ENCODE measurements around the gene IL21R. TPM values are rescaled to one million over a fixed set of nuclear protein-coding genes. Genes with fewer than 3 reads are reported as not detected.

Gene IL21R
- total RNA-seq = 2.6 and 4.7 TPM in 2 replicates

GRCh38 chr16:27401768-27402568 is at the start of gene IL21R:
Gene IL21R (plus strand): TSS chr16:27402174. CDS start chr16:27430072, 27,898 bp downstream.

Other genes starting within 250 kb of the IL21R start
- 2.6 and 4.1 TPM in 2 replicates for gene KDM8, start 198.6 kb upstream of the IL21R start, total RNA-seq
- 68.6 and 110 TPM in 2 replicates for gene NSMCE1, start 133.4 kb upstream of the IL21R start, total RNA-seq
- 24.6 and 41.2 TPM in 2 replicates for gene IL4R, start 88.2 kb upstream of the IL21R start, total RNA-seq
- gene GTF3C1, start 147.7 kb downstream of the IL21R start, total RNA-seq = 68.0 and 73.7 TPM in 2 replicates
- 20.3 and 20.9 TPM in 2 replicates for gene KATNIP, start 148.0 kb downstream of the IL21R start, total RNA-seq